Neuron (in vitro differentiated cells): ENCODE results near the gene CASQ1.

Source experiments
- H2AFZ ChIP-seq: one replicate; pipeline ENCODE4 v1.6.1; 2013; ENCODE audit warnings: low read depth, mild to moderate bottlenecking, inconsistent platforms, low read length, moderate library complexity
- H3K27me3 ChIP-seq: one replicate; pipeline ENCODE4 v1.6.1; 2013; ENCODE audit warnings: low read length; ENCODE audit not compliant: insufficient read depth
- H3K36me3 ChIP-seq: one replicate; pipeline ENCODE4 v1.6.1; 2013; ENCODE audit warnings: low read length; ENCODE audit not compliant: insufficient read depth
- H3K4me1 ChIP-seq: one replicate; pipeline ENCODE4 v1.6.1; 2013; ENCODE audit warnings: low read length; ENCODE audit not compliant: insufficient read depth
- H3K4me3 ChIP-seq: 2 replicates; pipeline ENCODE4 v1.5.1; 2013; ENCODE audit warnings: mild to moderate bottlenecking, low read length, moderate library complexity
- H3K9me3 ChIP-seq: one replicate; pipeline ENCODE4 v1.6.1; 2013; ENCODE audit warnings: low read length

Gene CASQ1

GRCh38 chr1:160159846-160160245 is 30.5 kb upstream of the CASQ1 start:
- H3K36me3 ChIP-seq, result no peaks in the 10 kb centered on the region
- no peak overlapping the region for H3K4me3 ChIP-seq
- H3K9me3 ChIP-seq, result no peaks in the 10 kb centered on the region
- H2AFZ ChIP-seq, result no peak overlapping the region
- H3K27me3 ChIP-seq, result no peaks in the 10 kb centered on the region
- no peaks in the 10 kb centered on the region for H3K4me1 ChIP-seq

DNA sequence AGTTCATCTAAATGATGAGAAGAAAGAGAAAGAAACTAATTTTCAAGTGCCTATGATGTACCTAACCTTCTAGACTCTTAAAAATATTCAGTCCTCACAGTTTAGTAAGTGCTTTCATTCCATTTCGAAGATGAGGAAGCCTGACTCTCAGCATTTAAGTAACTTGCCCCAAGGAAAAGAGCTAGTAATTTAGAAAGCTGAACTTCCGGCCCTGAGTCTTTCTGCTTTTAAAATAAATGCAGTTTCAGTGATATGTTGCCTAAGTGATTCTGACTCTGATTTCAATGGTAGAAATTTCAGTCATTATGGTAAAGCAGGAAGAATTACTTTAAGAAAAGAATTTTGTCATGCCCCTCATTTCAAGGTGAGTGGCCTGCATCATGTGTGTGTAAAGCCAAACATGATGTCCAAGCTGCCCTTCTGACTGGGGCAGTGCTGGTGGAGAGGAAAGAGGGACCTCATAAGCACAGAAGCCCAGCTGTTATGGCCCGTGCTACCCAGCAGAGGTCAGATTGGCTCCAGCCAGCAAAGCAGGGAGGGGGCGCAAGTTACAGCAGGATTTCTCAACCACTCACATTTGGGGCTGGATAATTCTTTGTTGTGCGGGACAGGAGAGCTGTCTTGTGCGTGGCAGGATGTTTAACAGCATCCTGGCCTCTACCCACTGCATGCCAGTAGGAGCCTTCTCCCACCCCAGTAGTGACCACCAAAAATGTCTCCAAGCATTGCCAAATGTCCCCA is 28.2 kb upstream of the CASQ1 start:
- no peaks in the 10 kb centered on the region for H3K4me1 ChIP-seq
- no peaks in the 10 kb centered on the region for H3K36me3 ChIP-seq
- no peak overlapping the region for H3K4me3 ChIP-seq
- no peaks in the 10 kb centered on the region for H3K9me3 ChIP-seq
- no peak overlapping the region for H2AFZ ChIP-seq
- H3K27me3 ChIP-seq, result peaks cover 2% of the 10 kb centered on the region

DNA sequence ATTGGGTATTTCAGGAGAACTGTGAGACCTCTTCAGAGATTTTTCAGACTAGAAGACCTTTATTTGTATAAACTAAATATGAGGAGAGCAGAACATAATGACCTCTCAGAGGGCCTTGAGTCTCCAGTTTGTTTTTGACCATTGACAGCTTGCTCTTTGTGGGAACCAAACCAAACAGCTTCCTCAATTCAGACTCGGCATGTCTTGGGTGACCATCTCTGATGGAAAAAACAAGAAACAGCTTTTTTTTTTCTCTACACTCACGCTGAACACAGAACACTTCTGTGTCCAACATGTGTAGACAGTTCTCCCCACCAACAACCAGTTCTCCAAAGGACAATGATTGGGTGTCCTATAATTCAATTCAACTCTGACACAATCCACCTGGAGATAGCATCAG is 27.4 kb upstream of the CASQ1 start:
- no peak overlapping the region for H3K4me3 ChIP-seq
- no peaks in the 10 kb centered on the region for H3K9me3 ChIP-seq
- H3K27me3 ChIP-seq, result peaks cover 9% of the 10 kb centered on the region
- no peaks in the 10 kb centered on the region for H3K4me1 ChIP-seq
- no peaks in the 10 kb centered on the region for H3K36me3 ChIP-seq
- H2AFZ ChIP-seq, result no peak overlapping the region

DNA sequence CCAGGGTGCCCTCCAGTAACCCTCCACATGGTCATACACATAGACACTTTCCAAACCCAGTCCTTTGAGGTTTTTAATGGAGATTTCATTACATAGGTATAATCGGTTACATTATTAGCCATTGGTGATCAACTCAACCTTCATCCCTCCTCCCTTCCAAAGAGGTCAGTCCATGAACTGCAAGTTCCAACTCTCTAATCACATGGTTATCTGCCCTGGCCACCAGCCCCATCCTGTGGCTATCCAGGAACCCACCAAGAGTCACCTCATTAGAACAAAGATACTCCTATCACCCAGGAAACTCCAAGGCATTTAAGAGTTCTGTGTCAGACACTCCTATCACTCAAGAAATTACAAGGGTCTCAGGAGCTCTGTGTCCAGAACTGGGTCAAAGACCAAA is 26.8 kb upstream of the CASQ1 start:
- no peak overlapping the region for H3K4me3 ChIP-seq

DNA sequence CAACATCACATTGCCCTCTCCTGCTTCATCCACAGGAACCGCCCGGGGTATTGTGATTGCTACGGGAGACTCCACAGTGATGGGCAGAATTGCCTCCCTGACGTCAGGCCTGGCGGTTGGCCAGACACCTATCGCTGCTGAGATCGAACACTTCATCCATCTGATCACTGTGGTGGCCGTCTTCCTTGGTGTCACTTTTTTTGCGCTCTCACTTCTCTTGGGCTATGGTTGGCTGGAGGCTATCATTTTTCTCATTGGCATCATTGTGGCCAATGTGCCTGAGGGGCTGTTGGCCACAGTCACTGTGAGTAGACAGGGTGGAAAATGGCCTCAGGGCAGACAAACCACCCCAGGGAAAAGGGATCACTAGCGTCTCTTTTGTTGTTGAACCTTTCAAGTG is 26.3 kb upstream of the CASQ1 start:
- peaks cover 11% of the 10 kb centered on the region for H3K27me3 ChIP-seq
- H3K36me3 ChIP-seq, result no peaks in the 10 kb centered on the region
- H2AFZ ChIP-seq, result no peak overlapping the region
- H3K9me3 ChIP-seq, result no peaks in the 10 kb centered on the region
- H3K4me3 ChIP-seq, result no peak overlapping the region
- peaks cover 7% of the 10 kb centered on the region for H3K4me1 ChIP-seq

More for the DNA sequence above, 26.8 kb upstream of the CASQ1 start:
- Histone ChIP-seq H2AFZ (no peak overlapping the region), H3K27me3 (peaks cover 11% of the 10 kb centered on the region), H3K9me3 (no peaks in the 10 kb centered on the region), H3K36me3 (no peaks in the 10 kb centered on the region), H3K4me1 (peaks cover 2% of the 10 kb centered on the region)

- H3K36me3 ChIP-seq, result no peaks in the 10 kb centered on the region
Observed at GRCh38 chr1:160166166-160166868, 24.1 kb upstream of the CASQ1 start.

DNA sequence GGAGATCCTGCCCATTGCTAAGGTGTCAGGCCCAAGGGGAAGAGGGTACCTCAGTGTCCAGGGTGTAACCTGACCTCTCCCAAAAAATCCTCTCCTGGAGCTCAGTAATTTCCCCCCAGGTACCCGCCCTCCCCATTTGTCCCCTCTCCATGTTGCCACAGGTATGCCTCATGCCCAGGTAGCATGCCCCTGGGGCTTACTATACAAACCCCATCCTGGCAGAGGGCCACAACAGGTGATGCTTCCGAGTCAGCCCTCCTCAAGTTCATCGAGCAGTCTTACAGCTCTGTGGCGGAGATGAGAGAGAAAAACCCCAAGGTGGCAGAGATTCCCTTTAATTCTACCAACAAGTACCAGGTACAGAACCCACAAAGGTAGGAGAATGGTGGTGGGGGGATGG is 23.3 kb upstream of the CASQ1 start:
- no peak overlapping the region for H3K4me3 ChIP-seq
- no peak overlapping the region for H2AFZ ChIP-seq
- no peaks in the 10 kb centered on the region for H3K36me3 ChIP-seq
- H3K9me3 ChIP-seq, result no peaks in the 10 kb centered on the region
- peaks cover 11% of the 10 kb centered on the region for H3K27me3 ChIP-seq
- peaks cover 35% of the 10 kb centered on the region for H3K4me1 ChIP-seq

More at GRCh38 chr1:160166166-160166868, 24.1 kb upstream of the CASQ1 start:
- peaks cover 28% of the 10 kb centered on the region for H3K4me1 ChIP-seq
- no peak overlapping the region for H2AFZ ChIP-seq
- H3K4me3 ChIP-seq, result no peak overlapping the region
- H3K27me3 ChIP-seq, result peaks cover 11% of the 10 kb centered on the region
- H3K9me3 ChIP-seq, result no peaks in the 10 kb centered on the region

- H3K4me3 ChIP-seq, result no peak overlapping the region
- no peaks in the 10 kb centered on the region for H3K36me3 ChIP-seq
- peaks cover 11% of the 10 kb centered on the region for H3K27me3 ChIP-seq
- H3K4me1 ChIP-seq, result peaks cover 40% of the 10 kb centered on the region
- no peak overlapping the region for H2AFZ ChIP-seq
- no peaks in the 10 kb centered on the region for H3K9me3 ChIP-seq
Observed at GRCh38 chr1:160167580-160167979, 22.8 kb upstream of the CASQ1 start.

GRCh38 chr1:160168016-160168415 is 22.4 kb upstream of the CASQ1 start:
- Histone ChIP-seq H3K36me3 (no peaks in the 10 kb centered on the region), H3K27me3 (peaks cover 11% of the 10 kb centered on the region), H3K4me1 (peaks cover 40% of the 10 kb centered on the region), H3K4me3 (no peak overlapping the region), H3K9me3 (no peaks in the 10 kb centered on the region), H2AFZ (no peak overlapping the region)

GRCh38 chr1:160168609-160169369 is 21.6 kb upstream of the CASQ1 start:
- H2AFZ ChIP-seq, result no peak overlapping the region
- peaks cover 11% of the 10 kb centered on the region for H3K27me3 ChIP-seq
- H3K36me3 ChIP-seq, result no peaks in the 10 kb centered on the region
- no peaks in the 10 kb centered on the region for H3K9me3 ChIP-seq
- H3K4me1 ChIP-seq, result peaks cover 40% of the 10 kb centered on the region
- no peak overlapping the region for H3K4me3 ChIP-seq

- Histone ChIP-seq H3K27me3 (peaks cover 11% of the 10 kb centered on the region), H3K4me3 (no peak overlapping the region), H2AFZ (no peak overlapping the region)
Observed at GRCh38 chr1:160169553-160170399, 20.6 kb upstream of the CASQ1 start.

DNA sequence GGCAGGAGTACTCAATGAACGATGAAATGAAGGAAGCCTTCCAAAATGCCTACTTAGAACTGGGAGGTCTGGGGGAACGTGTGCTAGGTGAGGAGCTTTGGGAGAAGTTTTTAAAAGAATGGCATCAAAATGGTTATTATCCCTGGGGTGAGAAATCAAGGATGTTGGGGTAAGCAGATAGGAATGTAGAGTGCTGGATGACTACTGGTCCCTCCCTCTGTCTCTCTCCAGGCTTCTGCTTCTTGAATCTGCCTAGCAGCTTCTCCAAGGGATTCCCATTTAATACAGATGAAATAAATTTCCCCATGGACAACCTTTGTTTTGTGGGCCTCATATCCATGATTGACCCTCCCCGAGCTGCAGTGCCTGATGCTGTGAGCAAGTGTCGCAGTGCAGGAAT is 19.0 kb upstream of the CASQ1 start:
- Histone ChIP-seq H3K4me1 (peaks cover 40% of the 10 kb centered on the region), H3K9me3 (peaks cover under 1% of the 10 kb centered on the region), H2AFZ (no peak overlapping the region), H3K36me3 (no peaks in the 10 kb centered on the region), H3K4me3 (no peak overlapping the region), H3K27me3 (peaks cover 11% of the 10 kb centered on the region)

More at GRCh38 chr1:160169553-160170399, 20.6 kb upstream of the CASQ1 start:
- no peaks in the 10 kb centered on the region for H3K9me3 ChIP-seq
- H3K36me3 ChIP-seq, result no peaks in the 10 kb centered on the region
- peaks cover 40% of the 10 kb centered on the region for H3K4me1 ChIP-seq
